GM12872 (cell line): ENCODE results near the gene SLC26A8.

Source experiments
- CTCF ChIP-seq: IDR thresholded peaks from 3 replicates; pipeline ENCODE4 v1.5.1; 2011; ENCODE audit warnings: low read depth, mild to moderate bottlenecking, low read length, moderate library complexity; ENCODE audit not compliant: insufficient read depth

SLC26A8 gene

GRCh38 chr6:35924146-35924545 is 100.3 kb downstream of the SLC26A8 start:
- TF ChIP-seq CTCF: no peak

GRCh38 chr6:35922139-35922554 is 102.3 kb downstream of the SLC26A8 start:
- no peak for TF ChIP-seq CTCF

- TF ChIP-seq CTCF: no peak
Observed at GRCh38 chr6:35920793-35921732, 103.4 kb downstream of the SLC26A8 start, which contains the start of gene SRPK1. Gene SRPK1, minus strand, starts transcription at chr6:35921098. Its CDS starts 42 bp downstream, at chr6:35921056.

- no peak for TF ChIP-seq CTCF
Observed at GRCh38 chr6:35919827-35920751, 104.4 kb downstream of the SLC26A8 start.

- TF ChIP-seq CTCF: no peak
Observed at GRCh38 chr6:35919085-35919826, 105.2 kb downstream of the SLC26A8 start.

- TF ChIP-seq CTCF: no peak
Observed at GRCh38 chr6:35916056-35916455, 108.4 kb downstream of the SLC26A8 start.
